Suprapubic skin (tissue), 4 donors: ENCODE results near the gene ASH1L. TPM values are rescaled to one million over a fixed set of nuclear protein-coding genes. Genes with fewer than 3 reads are reported as not detected.
A peak's percentile ranks its signal among the peaks of the same experiment; 100 is the strongest.
"Not testable (repeated sequence)": the region's sequence is repeated elsewhere in the genome, so short reads cannot be mapped to it uniquely, and the experiment has no call there.

Experiments
- DNase-seq, 2 donors: peaks; one replicate each; pipeline ENCODE4 v3.0.0-alpha.2; 2019; ENCODE audit warnings: low spot score in 2 of 2
- H3K27ac ChIP-seq: fragments of 200-600 bp; sonication (generic); one replicate; pipeline ENCODE4 v1.5.1; 2019
- H3K27me3 ChIP-seq: fragments of 200-600 bp; sonication (generic); one replicate; pipeline ENCODE4 v1.5.1; 2019
- H3K36me3 ChIP-seq: fragments of 200-600 bp; sonication (generic); one replicate; pipeline ENCODE4 v1.5.1; 2019
- H3K4me1 ChIP-seq: fragments of 200-600 bp; sonication (generic); one replicate; pipeline ENCODE4 v1.5.1; 2019
- H3K4me3 ChIP-seq: fragments of 200-600 bp; sonication (generic); one replicate; pipeline ENCODE4 v1.5.1; 2019; ENCODE audit warnings: mild to moderate bottlenecking
- H3K9me3 ChIP-seq: fragments of 200-600 bp; sonication (generic); one replicate; pipeline ENCODE4 v1.5.1; 2019
- EP300 ChIP-seq: sonication (generic); formaldehyde crosslinking; IDR thresholded peaks from one replicate; pipeline ENCODE4 v1.6.1; 2017; ENCODE audit warnings: antibody characterized with exemption
- POLR2A ChIP-seq, 2 donors: fragments of 450-650 bp; IDR thresholded peaks; one replicate each; pipeline ENCODE4 v1.6.1; 2017; ENCODE audit warnings: antibody characterized with exemption in 2 of 2, mild to moderate bottlenecking in 2 of 2, moderate library complexity in 2 of 2
- POLR2AphosphoS5 ChIP-seq, 3 donors: sonication (generic); formaldehyde crosslinking; IDR thresholded peaks; one replicate each; pipeline ENCODE4 v1.6.1; 2017; ENCODE audit warnings: antibody characterized with exemption in 3 of 3
- WGBS: methylation state at CpG from one replicate; pipeline ENCODE4 v1.1.5; 2018; 5-methylcytosine and 5-hydroxymethylcytosine counted together
- total RNA-seq, 4 donors: library from RNA; depleted of rRNA; stranded (reverse); fragments of >200 nt; gene quantifications; one replicate each; pipeline ENCODE4 v1.1.0, GENCODE V29; 2016
- TF ChIP-seq, protein P1 (sequence below), 2 donors: fragments of 200-600 bp in 1 of 2; fragments of 450-650 bp in 1 of 2; sonication (generic) in 1 of 2; IDR thresholded peaks; one replicate each; pipeline ENCODE4 v1.5.1; 2016 to 2019; ENCODE audit warnings: antibody characterized with exemption in 2 of 2, mild to moderate bottlenecking in 1 of 2, moderate library complexity in 1 of 2

ASH1L gene
- total RNA-seq, 4 donors from 2014 or later: 51.9 to 121 (median 66.2) TPM

DNA sequence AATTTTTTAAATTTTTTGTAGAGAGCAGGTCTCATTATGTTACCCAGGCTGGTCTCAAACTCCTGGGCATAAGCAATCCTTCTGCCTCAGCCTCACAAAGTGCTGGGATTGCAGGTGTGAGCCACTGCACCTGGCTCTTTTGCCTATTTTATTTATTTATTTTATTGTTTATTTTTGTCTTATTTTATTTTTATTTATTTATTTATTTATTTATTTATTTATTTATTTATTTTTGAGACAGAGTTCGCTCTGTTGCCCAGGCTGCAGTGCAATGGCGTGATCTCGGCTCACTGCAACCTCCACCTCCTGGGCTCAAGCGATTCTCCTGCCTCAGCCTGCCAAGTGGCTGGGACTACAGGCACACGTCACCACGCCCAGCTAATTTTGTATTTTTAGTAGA, 13.0 kb upstream of the ASH1L start:
- H3K9me3 ChIP-seq, H3K4me3 ChIP-seq, H3K4me1 ChIP-seq, H3K27me3 ChIP-seq, DNase-seq, H3K36me3 ChIP-seq, H3K27ac ChIP-seq: not testable (repeated sequence)
- 95% methylated on average over 6 of the region's 6 CpGs for WGBS

DNA sequence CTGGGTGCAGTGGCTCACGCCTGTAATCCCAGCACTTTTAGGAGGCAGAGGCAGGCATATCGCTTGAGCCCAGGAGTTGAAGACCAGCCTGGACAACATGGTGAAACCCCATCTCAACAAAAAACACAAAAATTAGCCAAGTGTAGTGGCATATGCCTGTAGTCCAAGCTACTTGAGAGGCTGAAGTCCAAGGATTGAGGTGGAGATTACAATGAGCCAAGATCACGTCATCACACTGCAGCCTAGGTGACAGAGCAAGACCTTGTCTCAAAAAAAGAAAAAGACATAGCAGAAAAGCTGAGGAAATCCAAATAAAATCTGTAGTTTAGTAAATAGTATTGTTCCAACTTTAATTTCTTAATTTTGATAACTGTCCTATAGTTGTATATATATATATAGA, 11.5 kb upstream of the ASH1L start:
- Histone ChIP-seq H3K27ac (no peak overlapping the region), H3K4me3 (no peak overlapping the region), H3K9me3 (no peaks in the 10 kb centered on the region), H3K36me3 (no peaks in the 10 kb centered on the region), H3K27me3 (no peaks in the 10 kb centered on the region), H3K4me1 (no peaks in the 10 kb centered on the region)
- DNase-seq: no peak
- TF ChIP-seq EP300 (no peak), POLR2AphosphoS5 (IDR thresholded peaks at IDR 0.05) (no peak), POLR2A (IDR thresholded peaks at IDR 0.05) (no peak)
- TF ChIP-seq, protein P1, sequence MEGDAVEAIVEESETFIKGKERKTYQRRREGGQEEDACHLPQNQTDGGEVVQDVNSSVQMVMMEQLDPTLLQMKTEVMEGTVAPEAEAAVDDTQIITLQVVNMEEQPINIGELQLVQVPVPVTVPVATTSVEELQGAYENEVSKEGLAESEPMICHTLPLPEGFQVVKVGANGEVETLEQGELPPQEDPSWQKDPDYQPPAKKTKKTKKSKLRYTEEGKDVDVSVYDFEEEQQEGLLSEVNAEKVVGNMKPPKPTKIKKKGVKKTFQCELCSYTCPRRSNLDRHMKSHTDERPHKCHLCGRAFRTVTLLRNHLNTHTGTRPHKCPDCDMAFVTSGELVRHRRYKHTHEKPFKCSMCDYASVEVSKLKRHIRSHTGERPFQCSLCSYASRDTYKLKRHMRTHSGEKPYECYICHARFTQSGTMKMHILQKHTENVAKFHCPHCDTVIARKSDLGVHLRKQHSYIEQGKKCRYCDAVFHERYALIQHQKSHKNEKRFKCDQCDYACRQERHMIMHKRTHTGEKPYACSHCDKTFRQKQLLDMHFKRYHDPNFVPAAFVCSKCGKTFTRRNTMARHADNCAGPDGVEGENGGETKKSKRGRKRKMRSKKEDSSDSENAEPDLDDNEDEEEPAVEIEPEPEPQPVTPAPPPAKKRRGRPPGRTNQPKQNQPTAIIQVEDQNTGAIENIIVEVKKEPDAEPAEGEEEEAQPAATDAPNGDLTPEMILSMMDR (IDR thresholded peaks at IDR 0.05): no peak
- 97% methylated on average over 3 of the region's 3 CpGs for WGBS

DNA sequence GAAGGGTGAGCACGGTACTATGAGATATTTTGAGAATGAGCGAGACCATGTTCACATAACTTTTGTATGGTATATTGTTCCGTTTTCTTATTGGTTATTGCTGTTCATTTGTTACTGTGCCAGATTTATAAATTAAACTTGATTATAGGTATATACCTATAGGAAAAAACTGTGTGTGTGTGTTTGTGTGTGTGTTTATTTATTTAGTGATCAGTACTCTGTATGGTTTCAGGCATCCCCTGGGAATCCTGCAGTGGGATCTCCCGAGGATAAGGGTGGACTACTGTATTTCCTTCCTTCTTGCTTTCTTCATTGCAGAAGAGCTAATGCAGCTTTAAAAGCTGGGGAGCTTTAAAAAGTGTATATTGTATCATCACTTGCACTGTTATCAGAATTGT, 8.0 kb upstream of the ASH1L start:
- Histone ChIP-seq H3K27ac (no peak overlapping the region), H3K9me3 (no peaks in the 10 kb centered on the region), H3K4me1 (no peaks in the 10 kb centered on the region), H3K36me3 (no peaks in the 10 kb centered on the region), H3K4me3 (no peak overlapping the region), H3K27me3 (no peaks in the 10 kb centered on the region)
- DNase-seq: no peak
- WGBS: 84% methylated on average over 4 of the region's 4 CpGs
- TF ChIP-seq POLR2AphosphoS5 (IDR thresholded peaks at IDR 0.05): no peak
- TF ChIP-seq, protein P1 (IDR thresholded peaks at IDR 0.05): no peak

DNA sequence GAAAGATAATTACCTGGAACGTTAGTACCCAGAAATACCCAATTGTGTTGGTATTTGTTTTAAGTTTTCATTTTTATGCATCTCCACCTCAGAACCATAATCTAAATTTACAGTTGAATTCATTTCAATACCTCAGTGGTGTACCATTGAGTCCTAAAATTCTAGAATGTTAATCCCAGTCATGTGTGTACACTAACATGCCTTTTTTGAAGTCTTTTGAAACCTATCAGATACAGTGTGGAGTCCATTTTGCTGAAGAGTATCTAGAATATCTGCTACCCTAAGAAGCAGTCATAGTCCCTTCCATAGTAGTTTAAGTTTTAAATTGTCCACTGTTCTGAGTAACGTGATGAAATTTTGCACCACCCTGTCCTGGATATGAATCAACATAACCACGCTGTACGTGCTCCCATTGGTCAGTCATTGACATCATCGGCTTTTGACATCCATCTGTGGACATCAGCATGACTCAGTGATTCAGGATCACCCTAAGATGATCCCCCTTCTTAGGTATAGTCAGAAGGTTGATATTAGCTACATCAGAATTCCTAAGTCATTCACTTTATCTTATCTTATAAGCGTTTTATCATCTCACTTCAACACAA, 7.5 kb upstream of the ASH1L start:
- peaks cover 3% of the 10 kb centered on the region for H3K4me1 ChIP-seq
- no peak for DNase-seq
- TF ChIP-seq POLR2AphosphoS5 (IDR thresholded peaks at IDR 0.05) (no peak), EP300 (no peak), POLR2A (IDR thresholded peaks at IDR 0.05) (no peak)
- TF ChIP-seq, protein P1 (IDR thresholded peaks at IDR 0.05): no peak
- H3K27me3 ChIP-seq: no peaks in the 10 kb centered on the region
- no peaks in the 10 kb centered on the region for H3K9me3 ChIP-seq
- H3K36me3 ChIP-seq: no peaks in the 10 kb centered on the region
- H3K4me3 ChIP-seq: no peak overlapping the region
- 86% methylated on average over 6 of the region's 6 CpGs for WGBS
- H3K27ac ChIP-seq: no peak overlapping the region

DNA sequence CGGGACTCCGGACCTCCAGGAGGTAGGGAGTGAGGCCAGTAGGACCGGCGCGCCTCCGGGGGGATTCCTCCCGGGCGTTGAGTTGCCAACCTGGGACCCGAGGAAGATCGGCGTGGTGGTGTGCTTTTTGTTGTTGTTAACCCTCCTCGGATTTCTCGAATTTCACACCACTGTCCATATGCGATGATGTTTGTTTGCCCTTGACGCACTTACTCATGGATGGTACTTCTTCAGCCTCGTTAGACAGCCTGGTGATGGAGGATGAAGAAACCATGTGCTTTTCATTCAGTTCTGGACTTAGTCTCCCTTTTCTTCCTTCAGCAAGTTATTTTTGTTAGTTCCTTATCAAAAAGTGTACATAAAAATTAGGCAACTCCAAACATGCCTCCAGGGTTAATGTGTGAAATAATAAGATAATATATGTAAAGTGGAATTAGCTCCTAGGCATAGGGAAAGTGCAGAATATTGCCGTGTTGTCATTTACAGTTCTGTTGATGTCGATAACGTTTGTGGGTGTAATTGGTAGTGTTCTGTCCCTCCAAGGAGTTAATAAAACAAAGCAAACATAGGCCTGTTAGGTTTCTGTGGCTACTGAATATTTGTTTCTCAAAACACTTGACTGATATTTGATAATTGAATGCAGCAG, 897 bp upstream of the ASH1L start:
- H3K9me3 ChIP-seq: not testable (repeated sequence)
- WGBS: under 1% methylated on average over 18 of the region's 19 CpGs
- H3K27ac ChIP-seq: peak overlapping the region; percentile 95

DNA sequence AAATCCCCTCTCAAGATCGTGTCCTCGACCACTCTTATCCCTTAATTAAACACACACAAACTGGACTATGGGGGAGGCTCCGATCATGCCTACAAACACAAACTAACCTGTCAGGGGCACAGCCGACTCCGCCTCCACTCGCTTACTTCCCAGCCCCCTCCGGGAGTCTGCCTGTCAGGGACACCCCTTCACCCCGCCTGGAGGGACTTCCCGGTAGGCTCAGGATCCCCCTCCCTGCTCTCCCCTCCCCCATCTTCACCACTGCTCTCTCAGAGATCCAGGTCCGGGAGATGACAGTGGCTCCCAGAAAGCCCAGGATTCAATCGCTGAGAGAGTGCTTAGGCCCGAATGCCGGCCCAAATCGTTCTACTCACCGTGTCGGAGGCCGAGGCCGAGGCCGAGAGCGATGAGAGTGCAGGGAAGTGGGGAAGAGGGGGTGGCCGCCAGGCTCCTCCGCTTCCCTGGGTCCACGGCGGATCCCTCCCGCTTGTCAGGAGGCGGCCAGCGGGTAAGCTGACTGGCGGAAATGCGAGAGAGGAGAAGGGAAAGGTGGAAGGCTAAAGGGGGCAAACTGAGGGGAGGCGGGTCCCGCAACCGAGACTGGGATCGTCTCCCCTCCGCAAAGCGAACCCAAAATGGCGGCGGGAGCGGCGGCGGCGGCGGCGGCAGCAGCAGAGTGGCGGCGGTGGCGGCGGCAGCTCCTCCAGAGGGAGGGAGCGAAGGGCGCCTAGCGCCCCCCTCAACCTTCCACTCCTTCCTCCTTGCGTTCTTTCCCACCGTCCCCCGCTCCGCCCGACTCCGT, 623 bp downstream of the ASH1L start:
- 0% methylated on average over 44 of the region's 56 CpGs for WGBS
- not testable (repeated sequence) for H3K36me3 ChIP-seq, H3K9me3 ChIP-seq, H3K27me3 ChIP-seq
- H3K4me3 ChIP-seq: peak overlapping the region; percentile 91
- peak; percentile 72 to 78 for DNase-seq
- H3K4me1 ChIP-seq: peaks cover 41% of the 10 kb centered on the region
- H3K27ac ChIP-seq: peak overlapping the region; percentile 95

More for the DNA sequence above, 897 bp upstream of the ASH1L start:
- not testable (repeated sequence) for H3K27me3 ChIP-seq, H3K36me3 ChIP-seq, DNase-seq
- Histone ChIP-seq H3K4me1 (peaks cover 36% of the 10 kb centered on the region), H3K4me3 (peak overlapping the region; percentile 91)
